Motor neuron (in vitro differentiated cells): ENCODE data around the gene CALD1. TPM values are rescaled to one million over a fixed set of nuclear protein-coding genes. Genes with fewer than 3 reads are reported as not detected.

Experiments used
- ATAC-seq, 8 experiments: fragments of 200-7000 bp; cut with Tn5 transposase; replicated peaks in 6 of 8; 2 replicates each; pipeline ENCODE4 v1.8.0; 2021; ENCODE audit warnings: mild to moderate bottlenecking in 8 of 8, moderate library complexity in 8 of 8
- H3K27ac ChIP-seq, 2 donors: fragments of 250-450 bp; sonication (Bioruptor Pico); 2 replicates each; pipeline ENCODE4 v1.9.0; 2021; ENCODE audit warnings: antibody characterized with exemption in 2 of 2, mild to moderate bottlenecking in 2 of 2, moderate library complexity in 1 of 2
- H3K4me1 ChIP-seq, 2 donors: fragments of 250-450 bp; sonication (Bioruptor Pico); replicated peaks in 1 of 2; 2 replicates each; pipeline ENCODE4 v1.6.1; 2021; ENCODE audit warnings: antibody characterized with exemption in 2 of 2, mild to moderate bottlenecking in 2 of 2, moderate library complexity in 1 of 2
- H3K4me3 ChIP-seq, 5 donors: fragments of 250-450 bp; sonication (Bioruptor Pico); 2 replicates each; pipeline ENCODE4 v1.9.0; 2021; ENCODE audit warnings: antibody characterized with exemption in 5 of 5, mild to moderate bottlenecking in 5 of 5, moderate library complexity in 4 of 5
- WGBS, 10 experiments: fragments of 450-650 bp; shearing (Covaris generic); methylation state at CpG; one replicate each; pipeline ENCODE4 v1.0.0; 2022; 5-methylcytosine and 5-hydroxymethylcytosine counted together
- in situ Hi-C, 9 experiments: fragments of 400-800 bp; cut with MboI; loops; one replicate each; pipeline ENCODE4 v1.15.0; 2021; ENCODE audit warnings: low sequenced_read_pairs in 9 of 9, low pct_unique_long_range_greater_than_20kb in 2 of 9; ENCODE audit not compliant: unreplicated experiment in 9 of 9
- total RNA-seq, 8 experiments: library from RNA; unstranded; fragments of 300-600 nt; gene quantifications; 2 replicates each; pipeline versions ENCODE4 v1.2.3 to v1.2.4, GENCODE V29; 2022

CALD1 gene
- total RNA-seq, 8 experiments from 2014 or later: 6.9 to 204 (median 64.7) TPM

GRCh38 chr7:134770676-134771075 lies 8.8 kb upstream of the CALD1 start:
- in situ Hi-C loops: no loop called here

GRCh38 chr7:134771111-134771510 lies 8.3 kb upstream of the CALD1 start:
- ATAC-seq: peak in 3 of 8 experiments; percentile 66 to 84 (median 80)
- 0 to 100% (median 72%) methylated on average over 1 to 3 of the region's 3 CpGs; no CpG with 5 or more reads in 1 of the 10 experiments for WGBS, 10 experiments
- H3K27ac ChIP-seq: no peak overlapping the region
- no peaks in the 10 kb centered on the region for H3K4me1 ChIP-seq
- in situ Hi-C loops: no loop called here
- no peak overlapping the region for H3K4me3 ChIP-seq

More at GRCh38 chr7:134770676-134771075, 8.8 kb upstream of the CALD1 start:
- WGBS, 10 experiments: 67 to 100% (median 91%) methylated on average over 1 to 5 of the region's 6 CpGs; no CpG with 5 or more reads in 3 of the 10 experiments
- Histone ChIP-seq H3K4me1 (no peaks in the 10 kb centered on the region), H3K4me3 (no peak overlapping the region), H3K27ac (no peak overlapping the region)
- no peak for ATAC-seq

GRCh38 chr7:134771889-134772288 lies 7.5 kb upstream of the CALD1 start:
- Histone ChIP-seq H3K27ac (no peak overlapping the region), H3K4me1 (no peaks in the 10 kb centered on the region), H3K4me3 (no peak overlapping the region)
- no peak for ATAC-seq
- in situ Hi-C loops: no loop called here
- 62 to 100% (median 100%) methylated on average over 1 to 2 of the region's 2 CpGs; no CpG with 5 or more reads in 3 of the 10 experiments for WGBS, 10 experiments

DNA sequence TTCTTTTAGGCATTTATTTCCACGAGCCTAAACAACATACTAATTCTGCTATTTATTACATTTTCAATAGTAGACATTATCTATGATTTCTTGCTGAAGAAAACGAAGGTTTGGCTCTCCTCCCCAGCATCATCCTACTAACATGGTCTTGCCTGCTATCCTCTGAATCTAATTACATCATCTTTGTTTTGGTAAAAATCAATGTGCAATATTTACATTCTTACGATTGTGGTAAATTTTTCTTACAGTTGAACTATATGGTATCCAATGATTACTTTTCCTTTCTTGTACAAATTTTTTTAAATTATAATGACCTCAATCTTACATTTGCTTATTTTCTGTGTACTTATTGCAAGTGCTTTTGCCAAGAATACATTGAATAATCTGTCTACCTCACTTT lies 7.0 kb upstream of the CALD1 start:
- 11 to 100% (median 56%) methylated on average over 1 to 3 of the region's 3 CpGs for WGBS, 10 experiments
- no peak overlapping the region for H3K4me3 ChIP-seq
- H3K4me1 ChIP-seq: no peaks in the 10 kb centered on the region
- no peak for ATAC-seq
- in situ Hi-C loops: no loop called here
- no peak overlapping the region for H3K27ac ChIP-seq

- in situ Hi-C loops: no loop called here
- WGBS, 10 experiments: 79 to 100% (median 97%) methylated on average over 1 to 4 of the region's 4 CpGs; no CpG with 5 or more reads in 2 of the 10 experiments
- no peak for ATAC-seq
- Histone ChIP-seq H3K27ac (no peak overlapping the region), H3K4me3 (no peak overlapping the region), H3K4me1 (no peaks in the 10 kb centered on the region)
Measured at GRCh38 chr7:134773164-134773563, 6.3 kb upstream of the CALD1 start.

DNA sequence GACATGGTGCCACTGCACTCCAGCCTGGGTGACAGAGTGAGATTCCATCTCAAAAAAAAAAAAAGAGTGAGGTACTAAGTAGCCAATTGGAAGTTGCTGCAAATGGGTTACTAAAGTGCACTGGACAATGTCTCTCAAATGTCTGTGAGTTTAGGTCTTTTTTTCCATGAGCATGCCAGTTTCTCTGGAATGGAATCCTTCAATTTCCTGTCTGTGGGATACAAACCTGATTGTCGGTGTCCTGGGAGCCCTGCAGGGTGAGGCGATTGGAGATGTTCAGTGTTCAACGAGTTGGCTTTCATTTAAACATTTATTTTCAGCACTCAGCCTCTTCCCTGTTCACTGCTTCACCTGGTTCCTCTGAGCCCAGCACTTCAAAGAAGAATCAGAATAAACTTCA lies 5.3 kb upstream of the CALD1 start:
- WGBS, 10 experiments: 67 to 100% (median 90%) methylated on average over 1 to 3 of the region's 3 CpGs; no CpG with 5 or more reads in 3 of the 10 experiments
- ATAC-seq: no peak
- in situ Hi-C loops: no loop called here

GRCh38 chr7:134777470-134777869 lies 2.0 kb upstream of the CALD1 start:
- Histone ChIP-seq H3K27ac (no peak overlapping the region), H3K4me1 (peaks cover 4 to 8% of the 10 kb centered on the region in 2 donors), H3K4me3 (no peak overlapping the region)
- in situ Hi-C loops: no loop called here
- WGBS, 10 experiments: 75 to 100% (median 100%) methylated on average over 1 to 3 of the region's 3 CpGs; no CpG with 5 or more reads in 1 of the 10 experiments
- no peak for ATAC-seq

More for the DNA sequence above, 5.3 kb upstream of the CALD1 start:
- H3K4me1 ChIP-seq: no peaks in the 10 kb centered on the region
- no peak overlapping the region for H3K4me3 ChIP-seq
- H3K27ac ChIP-seq: no peak overlapping the region

DNA sequence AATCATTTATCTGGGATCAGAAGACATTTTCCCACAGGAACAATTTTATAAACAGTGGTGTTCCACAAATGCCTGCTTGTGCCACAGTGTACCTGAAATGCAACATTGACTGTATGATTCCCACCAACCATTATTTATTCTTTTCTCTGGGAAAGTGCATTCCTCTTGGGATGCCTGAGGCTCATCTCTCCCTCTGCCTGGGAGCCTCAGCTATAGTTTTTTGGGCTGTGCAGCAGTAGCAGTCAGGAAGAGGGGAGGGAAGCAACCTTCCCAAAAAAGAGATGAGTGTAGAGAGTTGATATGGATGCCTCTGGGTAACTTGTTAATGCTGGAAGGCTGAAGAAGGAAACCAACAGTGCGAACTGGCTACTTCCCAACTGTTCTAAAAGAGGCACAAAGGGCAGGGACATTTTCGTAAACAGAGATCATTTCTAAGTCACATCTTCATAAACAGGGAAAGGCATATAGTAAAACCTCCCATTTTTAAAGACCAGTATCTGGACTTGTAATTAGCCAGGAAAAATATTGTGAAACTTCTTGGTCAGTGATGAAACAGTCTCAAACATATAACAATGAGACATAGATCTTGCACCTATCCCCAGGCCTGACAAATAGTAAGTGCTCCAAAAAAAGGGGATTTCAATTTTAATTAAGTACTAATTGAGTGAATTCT lies 1.4 kb upstream of the CALD1 start:
- Histone ChIP-seq H3K27ac (no peak overlapping the region), H3K4me1 (peaks cover 4 to 8% of the 10 kb centered on the region in 2 donors), H3K4me3 (no peak overlapping the region)
- 28 to 100% (median 89%) methylated on average over 1 to 2 of the region's 2 CpGs; no CpG with 5 or more reads in 3 of the 10 experiments for WGBS, 10 experiments
- in situ Hi-C loops: no loop called here
- no peak for ATAC-seq

DNA sequence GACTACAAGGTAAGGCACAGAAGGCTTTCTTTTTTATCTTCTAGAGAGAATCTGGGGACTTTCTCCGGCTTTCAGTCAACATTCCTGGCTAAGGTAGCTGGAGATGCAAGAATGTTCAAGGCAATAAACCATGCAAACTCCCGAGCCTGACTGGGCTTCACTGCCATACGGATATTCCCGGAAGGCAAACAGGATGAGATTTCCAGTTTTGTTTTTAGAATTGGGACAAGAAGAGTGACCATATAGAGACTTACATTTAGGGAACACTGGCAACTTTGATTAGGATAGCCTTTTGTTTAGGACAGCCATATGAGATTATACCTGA lies 269 bp downstream of the CALD1 start:
- 0 to 17% (median 5%) methylated on average over 1 to 4 of the region's 4 CpGs; no CpG with 5 or more reads in 6 of the 10 experiments for WGBS, 10 experiments
- Histone ChIP-seq H3K4me3 (peak overlapping the region; percentile 23 to 40 (median 32)), H3K4me1 (peaks cover 4 to 8% of the 10 kb centered on the region in 2 donors), H3K27ac (no peak overlapping the region)
- ATAC-seq: peak; percentile 43 to 65 (median 53)
- in situ Hi-C loops: no loop called here

DNA sequence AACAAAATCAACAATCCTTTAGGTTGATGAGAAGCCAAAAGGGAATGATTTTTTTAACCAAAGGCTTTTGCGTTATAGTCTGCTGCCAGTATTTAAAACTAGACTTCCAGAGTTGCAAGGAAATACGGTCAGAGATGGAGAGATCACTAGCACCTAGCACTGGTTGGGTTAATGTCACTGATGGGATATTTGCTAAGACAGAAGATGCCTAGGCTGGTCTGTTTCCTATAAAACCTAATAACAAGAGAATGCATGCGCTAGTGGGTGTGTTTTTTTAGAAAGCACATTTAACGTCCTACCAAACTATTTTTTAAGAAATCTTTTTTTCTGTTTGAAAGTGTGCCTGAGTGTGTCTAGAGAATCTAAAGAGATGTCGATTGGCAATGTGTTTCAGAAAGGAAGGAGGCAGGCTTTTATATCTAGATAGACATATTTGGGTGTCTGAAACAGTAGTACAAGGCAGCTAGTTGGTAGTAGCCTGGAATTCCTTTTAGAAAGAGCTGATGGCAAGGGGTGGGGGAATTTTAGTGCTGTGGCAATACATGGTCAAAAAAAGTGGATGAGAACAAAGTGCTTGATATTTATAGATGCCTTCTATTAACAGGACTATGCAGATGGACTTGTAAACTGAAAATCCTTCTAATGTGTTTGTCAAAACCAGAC lies 863 bp downstream of the CALD1 start:
- Histone ChIP-seq H3K4me1 (peaks cover 4 to 8% of the 10 kb centered on the region in 2 donors), H3K4me3 (peak overlapping the region; percentile 23 to 40 (median 32)), H3K27ac (no peak overlapping the region)
- peak in 4 of 8 experiments; percentile 1 to 15 (median 10) for ATAC-seq
- 0 to 43% (median 8%) methylated on average over 2 to 5 of the region's 5 CpGs; no CpG with 5 or more reads in 1 of the 10 experiments for WGBS, 10 experiments
- in situ Hi-C loops: no loop called here

GRCh38 chr7:134781171-134781570 lies 1.7 kb downstream of the CALD1 start:
- in situ Hi-C loops: no loop called here
- Histone ChIP-seq H3K27ac (no peak overlapping the region), H3K4me3 (no peak overlapping the region), H3K4me1 (peaks cover 4 to 8% of the 10 kb centered on the region in 2 donors)
- WGBS, 10 experiments: 0 to 63% (median 46%) methylated on average over 1 to 2 of the region's 2 CpGs; no CpG with 5 or more reads in 4 of the 10 experiments
- ATAC-seq: no peak

GRCh38 chr7:134782121-134782623 lies 2.7 kb downstream of the CALD1 start:
- ATAC-seq: no peak
- H3K27ac ChIP-seq: no peak overlapping the region

GRCh38 chr7:134783294-134784069 lies 4.0 kb downstream of the CALD1 start:
- in situ Hi-C loops: no loop called here
- no peak overlapping the region for H3K4me3 ChIP-seq
- no peak overlapping the region for H3K27ac ChIP-seq
- no peak for ATAC-seq
- H3K4me1 ChIP-seq: peaks cover 4 to 8% of the 10 kb centered on the region in 2 donors
- 76 to 100% (median 86%) methylated on average over 1 to 7 of the region's 7 CpGs for WGBS, 10 experiments

More at GRCh38 chr7:134782121-134782623, 2.7 kb downstream of the CALD1 start:
- WGBS, 10 experiments: 20 to 100% (median 88%) methylated on average over 1 to 4 of the region's 4 CpGs; no CpG with 5 or more reads in 3 of the 10 experiments
- Histone ChIP-seq H3K4me3 (no peak overlapping the region), H3K4me1 (peaks cover 4 to 8% of the 10 kb centered on the region in 2 donors)
- in situ Hi-C loops: no loop called here
